HepG2 (cell line): ENCODE results near the gene RPRML. TPM values are rescaled to one million over a fixed set of nuclear protein-coding genes. Genes with fewer than 3 reads are reported as not detected.
"Not testable (repeated sequence)": the region's sequence is repeated elsewhere in the genome, so short reads cannot be mapped to it uniquely, and the experiment has no call there.

ENCODE experiments used
- ATAC-seq: fragments of 200-7000 bp; cut with Tn5 transposase; 3 replicates; pipeline ENCODE4 v1.9.1; 2020; ENCODE audit warnings: mild to moderate bottlenecking, moderate library complexity
- BruUV-seq: library from RNA; stranded (reverse); fragments of 400-500 nt; replicated peaks from 2 replicates; lab custom pipeline; 2021; lab: Mats Ljungman, UMichigan
- CTCF ChIA-PET: fragments of 300-600 bp; formaldehyde crosslinking; extraction: SDS; loops from one replicate; lab custom pipeline; 2021; ENCODE audit warnings: low total read pairs, inconsistent platforms, low intra/inter-chr PET ratio; lab: Yijun Ruan, JAX
- POLR2A ChIA-PET: fragments of 350-600 bp; sonication (Branson Sonifier 250); formaldehyde crosslinking; loops from one replicate; lab custom pipeline; 2020; ENCODE audit warnings: antibody characterized with exemption, inconsistent platforms; lab: Yijun Ruan, JAX
- DNase-seq: peaks from one replicate; pipeline ENCODE4 v3.0.0-alpha.2; 2015; ENCODE audit warnings: low spot score
- FAIRE-seq: peaks from 3 replicates; lab custom pipeline; 2011; peaks lifted over from hg19 to GRCh38; lab: Jason Lieb, UNC
- H2AFZ ChIP-seq: one replicate; pipeline ENCODE4 v1.6.1; 2011; ENCODE audit warnings: low read length, inconsistent platforms
- H3K27ac ChIP-seq: fragments of 300-600 bp; 3 replicates; pipeline ENCODE4 v1.8.0; 2011; ENCODE audit warnings: mixed run types, mild to moderate bottlenecking, mixed read lengths, low read length, inconsistent platforms; ENCODE audit not compliant: insufficient read depth; ENCODE audit errors: extremely low read length
- H3K27me3 ChIP-seq, 2 experiments: fragments of 200-600 bp in 1 of 2; 2 replicates in 1 of 2; 3 replicates in 1 of 2; pipeline versions ENCODE4 v1.6.0 to v1.8.0; 2011; ENCODE audit warnings: low read length in 2 of 2, mild to moderate bottlenecking in 2 of 2, moderate library complexity in 2 of 2, inconsistent platforms in 1 of 2; ENCODE audit not compliant: insufficient read depth in 2 of 2, control insufficient read depth in 1 of 2
- H3K36me3 ChIP-seq, 2 experiments: fragments of 200-600 bp in 1 of 2; replicated peaks in 1 of 2; 2 replicates in 1 of 2; 3 replicates in 1 of 2; pipeline versions ENCODE4 v1.5.1 to v1.8.0; 2011; ENCODE audit warnings: low read length in 2 of 2, inconsistent platforms in 1 of 2; ENCODE audit not compliant: insufficient read depth in 2 of 2, control insufficient read depth in 1 of 2
- H3K4me1 ChIP-seq: 2 replicates; pipeline ENCODE4 v1.5.1; 2012; ENCODE audit warnings: low read length, inconsistent platforms; ENCODE audit not compliant: insufficient read depth
- H3K4me2 ChIP-seq: 2 replicates; pipeline ENCODE4 v1.6.0; 2011; ENCODE audit warnings: low read depth, low read length, inconsistent platforms
- H3K4me3 ChIP-seq, 3 experiments: fragments of 200-600 bp in 1 of 3; sonication (generic), shearing (Covaris generic) in 1 of 3; replicated peaks in 1 of 3; 2 replicates each; pipeline ENCODE4 v1.5.1; 2011 to 2016; ENCODE audit warnings: low read length in 3 of 3, inconsistent platforms in 2 of 3, low read depth in 2 of 3, mild to moderate bottlenecking in 2 of 3, control low read depth in 1 of 3, mixed read lengths in 1 of 3; ENCODE audit not compliant: insufficient read depth in 1 of 3
- H3K79me2 ChIP-seq: one replicate; pipeline ENCODE4 v1.6.1; 2011; ENCODE audit warnings: low read length, inconsistent platforms; ENCODE audit not compliant: insufficient read depth
- H3K9ac ChIP-seq: 2 replicates; pipeline ENCODE4 v1.6.0; 2011; ENCODE audit warnings: mild to moderate bottlenecking, low read depth, low read length, inconsistent platforms; ENCODE audit not compliant: insufficient read depth
- H3K9me3 ChIP-seq: 2 replicates; pipeline ENCODE4 v1.5.1; 2012; ENCODE audit warnings: mild to moderate bottlenecking, low read length
- H4K20me1 ChIP-seq: 2 replicates; pipeline ENCODE4 v1.6.0; 2011; ENCODE audit warnings: inconsistent platforms, mild to moderate bottlenecking, low read length, moderate library complexity; ENCODE audit not compliant: insufficient read depth
- AHDC1 ChIP-seq: sonication (generic); formaldehyde crosslinking; IDR thresholded peaks from 2 replicates; pipeline ENCODE4 v1.5.1; 2020; ENCODE audit warnings: mild to moderate bottlenecking, missing genetic modification reagents, borderline replicate concordance
- CSRNP1 ChIP-seq: sonication (generic); formaldehyde crosslinking; IDR thresholded peaks from 2 replicates; pipeline ENCODE4 v1.8.1; 2023; ENCODE audit warnings: mild to moderate bottlenecking, missing genetic modification reagents
- FOSL1 ChIP-seq: sonication (generic); formaldehyde crosslinking; IDR thresholded peaks from 2 replicates; pipeline ENCODE4 v1.9.0; 2021; ENCODE audit warnings: missing genetic modification reagents, borderline replicate concordance
- LRRFIP1 ChIP-seq: sonication (generic); formaldehyde crosslinking; conservative IDR thresholded peaks from 2 replicates; pipeline ENCODE4 v1.4.0; 2020; ENCODE audit warnings: missing genetic modification reagents
- RNF2 ChIP-seq: fragments of 450-650 bp; conservative IDR thresholded peaks from 2 replicates; pipeline ENCODE4 v1.6.1; 2016; ENCODE audit warnings: low read depth
- ZEB1 ChIP-seq: IDR thresholded peaks from 2 replicates; pipeline ENCODE4 v1.6.1; 2012; ENCODE audit warnings: mild to moderate bottlenecking, low read depth, inconsistent platforms; ENCODE audit not compliant: insufficient replicate concordance
- ZFP37 ChIP-seq: sonication (generic); formaldehyde crosslinking; IDR thresholded peaks from 2 replicates; pipeline ENCODE4 v1.4.0; 2020; ENCODE audit warnings: missing genetic modification reagents, borderline replicate concordance
- WGBS: methylation state at CpG from one replicate; pipeline ENCODE4 v1.1.6; 2017; ENCODE audit warnings: low lambda C conversion rate; 5-methylcytosine and 5-hydroxymethylcytosine counted together
- in situ Hi-C: cut with HindIII; loops from 2 replicates; pipeline ENCODE4 v1.10.0; 2017; ENCODE audit warnings: low pct_unique_long_range_greater_than_20kb; ENCODE audit not compliant: extremely low pct_ligation_motif_present
- intact Hi-C: fragments of 100-400 bp; cut with micrococcal nuclease; formaldehyde crosslinking; loops from one replicate; pipeline ENCODE4 v1.10.0; 2022; ENCODE audit not compliant: unreplicated experiment
- polyA plus RNA-seq, 8 experiments: library from polyadenylated mRNA; depleted of rRNA in 3 of 8; stranded (reverse) in 7 of 8; unstranded in 1 of 8; fragments of >200 nt; fragmentation: Illumina TruSeq in 4 of 8; extraction: Trizol in 4 of 8; gene quantifications; 2 replicates each; pipeline versions ENCODE4 v1.2.1 to v1.2.3, GENCODE V29; 2011 to 2016; ENCODE audit warnings: low read depth in 4 of 8, missing spikeins in 1 of 8, mixed read lengths in 1 of 8; ENCODE audit not compliant: insufficient read depth in 1 of 8
- total RNA-seq, 5 experiments: library from RNA; depleted of rRNA; stranded (reverse); fragments of >200 nt; fragmentation: Illumina TruSeq; extraction: Trizol; gene quantifications; 2 replicates each; pipeline ENCODE4 v1.2.3, GENCODE V29; 2016; ENCODE audit warnings: low read depth in 1 of 5

Gene RPRML
- total and polyA plus RNA-seq, 2 of the 13 experiments (the other 11 are each of a cell fraction or from before 2014, with no cell fraction given), result not detected

GRCh38 chr17:47004906-47005305 is 25.9 kb upstream of the RPRML start (continued):
- TF ChIP-seq LRRFIP1 (no peak), ZEB1 (no peak), RNF2 (no peak), FOSL1 (CRISPR knock-in tag) (no peak), ZFP37 (no peak), AHDC1 (CRISPR knock-in tag) (no peak), CSRNP1 (CRISPR knock-in tag) (no peak)

- H3K27me3 ChIP-seq, POLR2A ChIA-PET, ATAC-seq, H3K9me3 ChIP-seq, FAIRE-seq, H2AFZ ChIP-seq, H3K4me3 ChIP-seq, DNase-seq, H3K79me2 ChIP-seq, H3K9ac ChIP-seq, H3K4me2 ChIP-seq, BruUV-seq, H3K27ac ChIP-seq, H3K36me3 ChIP-seq, intact Hi-C loops, CTCF ChIA-PET, H3K4me1 ChIP-seq, H4K20me1 ChIP-seq: not testable (repeated sequence)
- 64% methylated on average over 5 of the region's 5 CpGs for WGBS
- in situ Hi-C loops, result loop anchor here (5.0 kb wide), 1 partner anchor 62 kb away; no protein-coding TSS in a partner anchor
These were observed 24.8 kb upstream of the RPRML start for GRCh38 chr17:47003864-47004263.
